Smooth muscle cell (in vitro differentiated cells): ENCODE measurements around the gene LRRK1. TPM values are rescaled to one million over a fixed set of nuclear protein-coding genes. Genes with fewer than 3 reads are reported as not detected.

Experiments used
- DNase-seq: peaks from one replicate; lab custom pipeline; 2025; ENCODE audit not compliant: unreplicated experiment; lab: John Stamatoyannopoulos, UW
- H2AFZ ChIP-seq: fragments of 200-600 bp; sonication (generic); 2 replicates; pipeline ENCODE4 v1.6.0; 2016; ENCODE audit warnings: antibody characterized with exemption, low read depth, mild to moderate bottlenecking
- H3F3A ChIP-seq: fragments of 200-600 bp; sonication (generic); 2 replicates; pipeline ENCODE4 v1.6.0; 2017; ENCODE audit warnings: antibody characterized with exemption, low read depth
- H3K27ac ChIP-seq: fragments of 200-600 bp; sonication (generic); 2 replicates; pipeline ENCODE4 v1.5.1; 2016; ENCODE audit warnings: low read depth, mild to moderate bottlenecking
- H3K27me3 ChIP-seq: fragments of 200-600 bp; sonication (generic); 2 replicates; pipeline ENCODE4 v1.6.1; 2016; ENCODE audit warnings: low read depth, mild to moderate bottlenecking
- H3K36me3 ChIP-seq: fragments of 200-600 bp; sonication (generic); 2 replicates; pipeline ENCODE4 v1.5.1; 2016; ENCODE audit warnings: low read depth
- H3K4me1 ChIP-seq: fragments of 200-600 bp; sonication (generic); 2 replicates; pipeline ENCODE4 v1.5.1; 2016; ENCODE audit warnings: low read depth
- H3K4me2 ChIP-seq: fragments of 200-600 bp; sonication (generic); 2 replicates; pipeline ENCODE4 v1.6.0; 2016; ENCODE audit warnings: mild to moderate bottlenecking
- H3K4me3 ChIP-seq: fragments of 200-600 bp; sonication (generic); 2 replicates; pipeline ENCODE4 v1.5.1; 2016; ENCODE audit warnings: mild to moderate bottlenecking
- H3K79me2 ChIP-seq: fragments of 200-600 bp; sonication (generic); 2 replicates; pipeline ENCODE4 v1.6.0; 2016; ENCODE audit warnings: low read depth, mild to moderate bottlenecking
- H3K9ac ChIP-seq: fragments of 200-600 bp; sonication (generic); 2 replicates; pipeline ENCODE4 v1.6.0; 2016; ENCODE audit warnings: low read depth
- H3K9me3 ChIP-seq: fragments of 200-600 bp; sonication (generic); replicated peaks from 2 replicates; pipeline ENCODE4 v1.5.1; 2016; ENCODE audit warnings: low read depth
- H4K20me1 ChIP-seq: fragments of 200-600 bp; sonication (generic); 2 replicates; pipeline ENCODE4 v1.6.0; 2016; ENCODE audit warnings: low read depth
- CTCF ChIP-seq: fragments of 200-600 bp; sonication (generic); IDR thresholded peaks from 2 replicates; pipeline ENCODE4 v1.5.1; 2017; ENCODE audit warnings: borderline replicate concordance, mild to moderate bottlenecking, antibody characterized with exemption; ENCODE audit not compliant: insufficient read depth, poor library complexity, severe bottlenecking
- WGBS: methylation state at CpG from one replicate; pipeline ENCODE4 v1.1.7; 2016; ENCODE audit warnings: low lambda C conversion rate; 5-methylcytosine and 5-hydroxymethylcytosine counted together
- polyA plus RNA-seq: library from polyadenylated mRNA; unstranded; fragments of >200 nt; fragmentation: Nextera tagmentation; extraction: Ambion mirVana; gene quantifications from 2 replicates; pipeline ENCODE4 v1.2.1, GENCODE V29; 2016
- total RNA-seq: library from RNA; depleted of rRNA; stranded (reverse); fragments of >200 nt; gene quantifications from 2 replicates; pipeline ENCODE4 v1.2.3, GENCODE V29; 2014

The LRRK1 gene
- total and polyA plus RNA-seq, 2 experiments from 2014 or later = 1.1 to 1.6 TPM

GRCh38 chr15:101028772-101029438 is 109.7 kb downstream of the LRRK1 start:
- Histone ChIP-seq H3K4me3 (no peak overlapping the region), H3K4me1 (no peaks in the 10 kb centered on the region), H3K79me2 (no peaks in the 10 kb centered on the region), H3K9ac (no peak overlapping the region), H3F3A (no peaks in the 10 kb centered on the region), H3K36me3 (no peaks in the 10 kb centered on the region), H4K20me1 (no peaks in the 10 kb centered on the region), H3K4me2 (no peak overlapping the region), H3K27me3 (no peaks in the 10 kb centered on the region), H3K9me3 (no peaks in the 10 kb centered on the region), H2AFZ (no peak overlapping the region), H3K27ac (no peak overlapping the region)
- 94% methylated on average over 19 of the region's 19 CpGs for WGBS
- no peak for DNase-seq
- no peak for TF ChIP-seq CTCF

- no peak overlapping the region for H3K27ac ChIP-seq
- H3K4me1 ChIP-seq = no peaks in the 10 kb centered on the region
- H3K4me2 ChIP-seq = no peak overlapping the region
- H3K4me3 ChIP-seq = no peak overlapping the region
- no peaks in the 10 kb centered on the region for H4K20me1 ChIP-seq
- H3F3A ChIP-seq = no peaks in the 10 kb centered on the region
- no peaks in the 10 kb centered on the region for H3K79me2 ChIP-seq
- no peak overlapping the region for H2AFZ ChIP-seq
- no peaks in the 10 kb centered on the region for H3K27me3 ChIP-seq
- DNase-seq = no peak
- no peak overlapping the region for H3K9ac ChIP-seq
- 95% methylated on average over 9 of the region's 9 CpGs for WGBS
- H3K36me3 ChIP-seq = no peaks in the 10 kb centered on the region
- no peak for TF ChIP-seq CTCF
- H3K9me3 ChIP-seq = no peaks in the 10 kb centered on the region
Observed at GRCh38 chr15:101029971-101030661, 111.0 kb downstream of the LRRK1 start.

- no peaks in the 10 kb centered on the region for H4K20me1 ChIP-seq
- H3F3A ChIP-seq = no peaks in the 10 kb centered on the region
- no peaks in the 10 kb centered on the region for H3K36me3 ChIP-seq
- 83% methylated on average over 8 of the region's 8 CpGs for WGBS
- H3K4me2 ChIP-seq = no peak overlapping the region
- peaks cover 5% of the 10 kb centered on the region for H3K9me3 ChIP-seq
- no peak overlapping the region for H3K9ac ChIP-seq
- no peaks in the 10 kb centered on the region for H3K79me2 ChIP-seq
- no peak overlapping the region for H3K27ac ChIP-seq
- H3K4me3 ChIP-seq = no peak overlapping the region
- DNase-seq = no peak
- no peak overlapping the region for H2AFZ ChIP-seq
- no peak for TF ChIP-seq CTCF
- H3K27me3 ChIP-seq = no peaks in the 10 kb centered on the region
- no peaks in the 10 kb centered on the region for H3K4me1 ChIP-seq
Observed at GRCh38 chr15:101031213-101031612, 112.1 kb downstream of the LRRK1 start.
